ENCODE data around the gene PDE11A.

Gene PDE11A

DNA sequence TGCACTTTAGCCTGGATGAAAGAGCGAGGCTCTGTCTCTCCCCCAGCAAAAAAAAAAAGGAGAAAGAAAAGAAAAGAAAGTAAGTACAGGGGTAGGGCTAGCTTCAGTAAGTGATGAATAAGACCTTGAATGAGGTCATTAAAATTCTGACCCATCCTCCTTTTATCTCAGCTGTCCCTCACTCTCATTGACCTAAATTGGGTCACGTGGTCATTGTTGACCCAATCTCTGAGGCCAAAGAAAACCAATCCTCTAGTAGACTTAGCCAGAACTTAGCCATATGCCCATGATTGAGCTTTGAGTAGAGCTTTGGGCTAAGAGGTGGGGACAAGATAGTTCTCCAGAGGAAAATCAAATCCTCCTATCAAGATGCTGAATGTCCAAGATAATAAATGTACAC lies 149.3 kb downstream of the PDE11A start:
- DNase-seq (ENCODE audit: low read depth in 2 of 2), result no peak

DNA sequence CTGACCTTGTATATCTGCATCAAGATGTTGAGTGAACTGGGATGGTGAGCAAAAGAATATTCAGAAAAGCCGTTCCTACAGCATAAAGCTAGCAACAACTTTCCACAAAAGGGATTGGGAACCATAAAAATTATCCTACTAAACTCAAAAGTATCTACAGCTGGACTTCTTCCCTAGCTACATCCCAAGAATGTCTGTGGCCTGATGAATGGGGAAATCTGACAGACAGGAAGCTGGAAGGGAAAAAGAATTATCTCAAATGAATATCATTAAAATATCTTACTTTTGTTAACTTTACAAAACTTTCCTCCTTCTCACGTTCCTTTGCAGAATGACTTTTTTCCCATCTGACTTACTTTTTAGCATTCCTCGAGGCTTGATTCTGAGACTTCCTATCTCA lies 150.9 kb downstream of the PDE11A start:
- no peak for DNase-seq (ENCODE audit: low read depth in 2 of 2)

DNA sequence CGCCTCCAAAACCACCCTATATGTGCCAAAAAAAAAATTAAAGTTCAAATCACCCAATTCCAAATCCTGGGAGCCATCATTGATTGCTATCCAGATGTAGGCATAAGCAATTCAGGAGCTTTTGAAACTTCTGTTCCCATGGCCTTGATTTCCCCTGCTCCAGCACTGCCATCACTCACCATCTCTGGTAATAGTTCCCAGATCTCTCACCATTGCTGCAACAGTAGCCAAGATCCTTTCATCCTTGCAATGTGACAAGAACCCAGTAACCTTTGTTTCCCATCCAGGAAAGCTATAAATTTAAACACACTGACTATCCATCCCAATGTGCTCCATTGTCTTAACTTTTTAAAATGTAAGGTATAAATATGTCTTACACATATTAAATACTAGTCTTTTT lies 155.4 kb downstream of the PDE11A start:
- no peak for DNase-seq (ENCODE audit: low read depth in 2 of 2)

DNA sequence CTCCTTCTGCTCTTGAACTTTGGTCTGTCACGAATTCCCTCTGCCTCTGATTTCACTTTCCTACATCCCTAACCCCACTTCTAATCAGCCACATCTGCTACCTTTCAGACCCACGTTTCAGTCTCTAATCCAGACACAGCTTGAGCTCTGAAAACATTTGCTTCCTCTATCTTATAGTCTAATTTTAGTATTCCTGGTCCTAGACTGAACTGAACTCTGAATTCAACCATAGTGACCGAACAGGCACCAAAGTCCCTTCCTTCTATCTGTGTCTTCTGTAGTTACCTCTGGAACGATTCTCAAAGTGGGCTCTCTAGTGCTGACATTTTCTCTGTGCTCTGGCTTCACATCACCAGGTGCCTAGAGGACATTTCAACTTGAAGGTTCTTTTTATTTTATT lies 156.2 kb downstream of the PDE11A start:
- no peak for DNase-seq (ENCODE audit: low read depth in 2 of 2)

DNA sequence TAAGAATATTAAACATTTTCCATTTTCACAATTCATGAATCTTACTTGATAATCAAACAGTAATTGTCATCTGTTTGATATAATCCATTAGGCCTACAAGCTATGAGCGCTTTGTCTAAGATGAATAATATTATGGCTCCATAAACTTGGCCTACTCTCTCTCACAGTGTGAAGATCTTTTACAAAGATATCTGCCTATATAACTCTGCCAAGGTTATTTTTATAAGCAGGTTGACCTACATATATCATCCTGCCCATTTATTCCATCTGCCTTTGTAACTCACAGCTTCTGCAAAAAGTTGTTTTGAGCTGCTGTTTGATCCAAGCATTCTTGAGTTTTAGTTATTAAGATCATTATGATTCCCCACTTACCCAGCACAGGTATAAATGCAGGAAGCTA lies 158.3 kb downstream of the PDE11A start:
- DNase-seq (ENCODE audit: low read depth in 2 of 2), result no peak

DNA sequence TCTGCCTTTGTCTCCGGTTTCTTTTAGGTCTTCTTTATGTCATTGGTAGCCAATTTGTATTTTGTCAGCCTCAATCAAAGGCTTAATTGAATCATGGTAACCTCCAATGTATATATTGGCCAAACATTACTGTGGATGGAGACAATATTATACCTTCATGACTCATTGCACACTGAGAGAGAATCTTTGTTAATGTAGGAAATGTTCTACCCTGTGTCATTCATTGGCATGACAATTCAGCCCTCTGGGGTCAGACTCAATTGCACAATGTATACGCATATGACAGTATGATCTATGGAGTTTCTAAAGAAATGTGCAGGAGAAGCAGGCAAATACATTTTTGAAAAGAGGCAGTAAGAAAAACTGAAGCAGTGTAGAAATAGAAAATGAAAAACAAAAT lies 162.6 kb downstream of the PDE11A start:
- DNase-seq (ENCODE audit: low read depth in 2 of 2), result no peak

DNA sequence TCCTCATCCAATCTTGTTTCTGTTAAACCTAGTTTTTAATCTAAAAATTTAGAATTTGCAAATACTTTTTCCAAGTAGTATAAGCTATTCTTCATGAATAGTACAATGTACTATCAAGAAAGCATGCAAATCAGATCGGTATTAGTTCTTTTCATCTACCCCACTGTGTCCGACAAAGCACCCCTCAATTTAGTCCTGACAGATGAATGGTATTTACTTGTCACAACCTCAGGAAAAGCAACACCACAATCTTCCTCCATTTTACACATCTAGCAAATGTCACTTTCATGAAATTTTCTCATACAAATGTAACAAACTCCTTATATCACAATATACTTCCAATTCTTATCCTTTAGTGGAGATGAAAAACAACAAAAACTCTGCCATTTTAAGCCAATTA lies 163.8 kb downstream of the PDE11A start:
- no peak for DNase-seq (ENCODE audit: low read depth in 2 of 2)

DNA sequence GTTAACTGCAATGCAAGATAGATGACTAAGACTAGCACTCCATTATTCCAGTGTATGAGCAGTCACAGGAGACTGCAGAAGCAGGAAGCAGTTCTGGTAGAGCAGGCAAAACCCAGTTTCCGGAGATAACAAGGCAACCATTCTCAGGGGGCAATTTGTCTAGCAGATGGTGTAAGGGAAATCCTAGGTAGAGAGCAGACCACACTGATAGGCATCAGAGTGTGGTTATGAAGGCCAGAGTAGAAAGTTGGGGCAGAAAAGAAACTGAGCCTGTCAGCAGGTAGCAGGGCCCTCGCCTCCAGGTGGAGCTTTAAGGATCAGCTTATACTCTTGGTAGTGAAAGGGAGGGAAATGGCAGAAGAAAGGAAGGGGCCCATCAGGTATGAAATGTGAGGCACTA lies 164.4 kb downstream of the PDE11A start:
- no peak for DNase-seq (ENCODE audit: low read depth in 2 of 2)

DNA sequence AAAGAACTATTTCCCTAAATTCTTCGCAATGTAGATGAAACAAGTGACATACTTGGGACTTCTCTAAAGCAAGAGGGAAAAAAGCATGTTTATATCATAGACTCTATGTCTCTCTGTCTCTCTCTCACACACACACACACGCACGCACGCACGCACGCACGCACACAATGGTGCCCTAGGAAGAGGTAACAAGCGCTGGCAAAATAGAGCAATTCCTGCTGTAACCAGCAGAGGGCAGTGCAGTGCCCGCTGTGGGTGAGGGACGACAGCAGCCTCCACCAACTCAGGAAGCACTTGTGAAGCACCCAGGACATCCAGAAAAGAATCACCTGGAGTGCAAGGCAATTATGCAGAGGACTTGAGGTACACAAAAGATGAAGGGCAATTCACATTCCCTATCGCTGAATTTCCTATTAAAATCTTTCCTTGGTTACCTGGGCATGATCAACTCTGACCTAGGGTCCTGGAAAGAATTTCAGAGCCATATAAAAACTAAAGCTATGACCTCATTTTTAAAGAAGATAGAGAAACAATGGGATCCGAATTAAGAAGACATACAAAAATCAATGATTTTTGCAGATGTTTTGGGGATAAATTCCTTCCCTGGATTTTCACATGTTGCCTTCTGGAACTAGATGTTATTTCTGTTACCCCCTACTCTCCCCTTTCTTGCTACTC lies 166.4 kb downstream of the PDE11A start:
- DNase-seq (ENCODE audit: low read depth in 2 of 2), result peak; percentile 5

DNA sequence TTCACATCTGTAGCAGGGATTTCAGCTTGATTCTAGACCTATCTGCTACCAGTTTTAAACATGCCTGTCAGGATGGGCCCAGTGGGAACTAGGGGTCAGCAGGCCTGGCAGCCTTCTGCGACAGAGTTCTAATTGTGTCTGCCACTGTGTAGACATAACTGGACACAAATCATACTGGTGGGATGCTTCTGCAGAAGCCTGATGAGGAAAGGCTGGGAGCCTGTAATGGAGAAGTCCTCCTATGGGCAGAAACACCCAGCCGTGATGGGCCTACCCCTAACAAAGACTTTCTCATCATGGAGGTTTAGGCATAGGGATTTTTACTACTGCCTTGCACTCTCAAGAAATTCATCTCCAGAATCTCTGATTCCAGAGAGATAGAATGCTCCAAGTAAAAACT lies 166.9 kb downstream of the PDE11A start:
- no peak for DNase-seq (ENCODE audit: low read depth in 2 of 2)

DNA sequence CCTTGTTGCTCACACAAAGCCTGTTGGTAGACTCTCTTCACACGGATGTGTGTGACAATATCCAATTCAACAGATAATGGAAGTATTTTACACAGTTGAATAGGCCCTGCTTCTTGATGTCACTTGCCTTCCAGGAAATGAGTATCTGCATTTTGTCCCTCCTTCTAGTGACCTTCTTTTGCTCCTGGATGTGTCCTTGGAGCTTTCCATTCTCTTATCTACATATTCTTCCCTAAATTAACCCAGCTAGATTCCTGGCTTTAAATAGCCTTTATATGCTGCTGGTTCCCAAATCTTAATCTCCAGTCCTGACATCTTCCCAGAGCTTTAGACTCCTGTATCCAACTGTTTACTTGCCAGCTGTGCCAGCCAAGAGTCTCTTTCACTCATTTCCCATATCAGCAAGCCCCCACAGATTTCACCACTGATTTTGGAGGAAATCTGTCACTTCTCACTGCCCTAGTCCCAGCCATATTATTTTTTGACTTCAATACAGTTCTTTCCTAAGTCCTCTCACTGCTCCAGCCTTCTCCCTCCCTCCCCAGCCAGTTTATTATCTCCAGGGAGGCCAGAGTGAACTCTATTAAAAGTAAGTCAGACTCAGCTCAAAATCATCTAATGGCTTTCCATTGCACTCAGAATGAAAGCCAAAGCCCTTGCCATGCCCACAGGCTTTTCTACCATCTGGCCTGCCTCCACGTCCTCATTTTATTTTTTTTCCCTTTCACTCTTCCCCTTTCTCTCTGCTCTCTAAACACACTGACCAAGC lies 170.0 kb downstream of the PDE11A start:
- no peak for DNase-seq (ENCODE audit: low read depth in 2 of 2)

DNA sequence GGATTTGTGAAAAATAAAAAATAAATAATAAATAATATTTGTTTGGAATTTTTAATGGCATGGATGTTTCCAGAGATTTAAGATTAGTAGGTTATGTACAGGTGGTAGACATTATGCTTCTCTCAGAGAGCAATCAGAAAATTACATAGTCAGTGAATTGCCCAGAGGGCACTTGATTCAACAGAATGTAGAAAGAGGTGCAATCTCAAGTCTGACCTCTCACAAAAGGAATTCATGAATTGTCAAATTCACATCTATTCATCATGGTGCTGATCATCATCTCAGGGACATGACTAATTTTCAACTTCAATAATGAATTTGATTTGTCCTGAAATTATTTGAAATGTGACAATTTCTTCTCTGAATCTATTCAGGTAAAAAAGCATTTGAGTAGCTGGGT lies 172.5 kb downstream of the PDE11A start:
- DNase-seq (ENCODE audit: low read depth in 2 of 2), result no peak

DNA sequence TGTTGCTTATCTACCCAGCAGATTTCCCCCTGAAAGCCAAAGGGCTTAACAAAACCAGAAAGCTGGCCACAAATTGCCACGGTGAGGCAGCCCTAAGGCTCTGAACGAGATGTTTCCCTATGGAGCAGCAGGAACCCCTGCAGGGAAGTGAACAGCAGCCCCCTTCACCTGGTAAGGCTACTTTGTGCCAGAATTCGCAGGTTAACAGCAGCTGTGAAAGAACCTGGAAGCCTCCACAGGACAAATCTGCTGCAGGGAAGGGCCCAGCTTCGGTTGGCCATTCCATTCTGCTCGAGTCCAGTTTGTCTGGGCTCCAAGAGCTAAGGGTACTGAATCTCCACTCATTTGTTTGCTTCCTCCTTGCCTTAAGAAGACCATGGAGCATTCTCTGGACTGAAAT lies 175.3 kb downstream of the PDE11A start:
- DNase-seq (ENCODE audit: low read depth in 2 of 2), result no peak

DNA sequence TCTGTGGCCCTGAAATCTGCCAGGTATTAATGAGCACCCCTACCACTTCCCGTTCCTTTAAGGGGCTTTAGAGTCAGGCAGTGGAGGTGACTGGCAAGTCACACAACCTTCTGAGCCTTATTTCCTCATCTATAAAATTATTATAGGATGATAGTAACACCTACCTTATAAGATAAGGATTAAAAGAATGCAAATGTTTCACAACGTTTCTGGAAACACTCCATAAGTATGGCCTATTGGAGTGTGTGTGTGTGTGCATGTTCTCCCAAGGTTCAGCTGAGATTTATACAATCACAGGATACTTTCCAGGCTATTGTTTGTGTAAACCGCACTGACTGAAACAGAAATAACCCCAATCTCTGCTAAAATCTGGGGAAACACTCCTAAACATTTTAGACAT lies 176.0 kb downstream of the PDE11A start:
- no peak for DNase-seq (ENCODE audit: low read depth in 2 of 2)

DNA sequence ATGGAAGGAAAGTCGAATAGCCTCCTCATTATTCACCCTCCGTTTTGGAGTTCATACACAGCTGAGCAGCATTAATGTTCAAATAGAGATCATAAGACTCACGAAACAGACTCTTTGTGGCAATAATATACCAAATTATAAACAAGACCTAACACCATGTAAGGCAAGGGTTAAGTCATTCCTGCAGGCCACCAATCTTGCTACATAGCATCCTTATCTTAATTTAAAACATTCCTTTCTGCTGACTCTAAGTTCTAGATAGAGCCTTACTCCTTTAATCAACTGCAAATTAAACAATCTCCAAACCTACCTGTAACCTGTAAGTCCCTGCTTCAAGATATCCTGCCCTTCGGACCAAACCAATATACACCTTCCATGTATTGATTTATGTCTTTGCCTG lies 178.0 kb downstream of the PDE11A start:
- DNase-seq (ENCODE audit: low read depth in 2 of 2), result no peak

DNA sequence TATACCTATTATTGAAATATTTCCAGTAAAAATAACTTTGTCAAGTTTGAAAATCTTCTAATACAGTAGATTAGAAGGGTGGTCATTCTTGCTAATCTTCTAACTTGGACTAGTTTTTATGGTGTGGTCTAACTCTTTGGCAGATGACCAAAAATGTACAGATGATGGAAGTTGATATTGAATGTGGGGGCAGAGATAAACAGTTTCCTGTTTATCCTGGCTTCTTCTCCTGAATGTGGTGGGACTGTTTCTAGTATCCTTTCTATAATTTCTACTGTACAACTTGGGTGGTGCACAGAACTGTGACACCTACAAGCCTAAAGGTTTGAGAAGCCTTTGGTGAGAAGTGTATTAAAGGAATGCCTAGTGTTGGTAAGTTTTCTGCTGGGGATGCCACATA lies 178.7 kb downstream of the PDE11A start:
- no peak for DNase-seq (ENCODE audit: low read depth in 2 of 2)

DNA sequence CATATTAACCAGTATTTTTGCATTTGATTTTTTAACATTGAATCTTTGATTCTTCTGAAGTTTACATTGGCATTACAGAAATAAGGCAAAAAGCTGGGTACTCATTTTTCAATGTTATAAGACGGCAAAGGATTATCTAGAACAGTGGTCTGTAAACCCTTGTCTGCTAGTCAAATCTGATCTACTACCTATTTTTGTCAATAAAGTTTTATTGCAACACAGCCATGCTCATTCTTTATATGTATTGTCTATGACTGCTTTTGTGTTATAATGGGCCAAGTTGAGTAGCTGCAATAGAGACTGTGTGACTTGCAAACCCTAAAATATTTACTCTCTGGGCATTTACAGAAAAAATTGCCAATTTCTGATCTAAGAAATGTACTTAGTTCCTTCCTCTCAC lies 181.0 kb downstream of the PDE11A start:
- no peak for DNase-seq (ENCODE audit: low read depth in 2 of 2)

DNA sequence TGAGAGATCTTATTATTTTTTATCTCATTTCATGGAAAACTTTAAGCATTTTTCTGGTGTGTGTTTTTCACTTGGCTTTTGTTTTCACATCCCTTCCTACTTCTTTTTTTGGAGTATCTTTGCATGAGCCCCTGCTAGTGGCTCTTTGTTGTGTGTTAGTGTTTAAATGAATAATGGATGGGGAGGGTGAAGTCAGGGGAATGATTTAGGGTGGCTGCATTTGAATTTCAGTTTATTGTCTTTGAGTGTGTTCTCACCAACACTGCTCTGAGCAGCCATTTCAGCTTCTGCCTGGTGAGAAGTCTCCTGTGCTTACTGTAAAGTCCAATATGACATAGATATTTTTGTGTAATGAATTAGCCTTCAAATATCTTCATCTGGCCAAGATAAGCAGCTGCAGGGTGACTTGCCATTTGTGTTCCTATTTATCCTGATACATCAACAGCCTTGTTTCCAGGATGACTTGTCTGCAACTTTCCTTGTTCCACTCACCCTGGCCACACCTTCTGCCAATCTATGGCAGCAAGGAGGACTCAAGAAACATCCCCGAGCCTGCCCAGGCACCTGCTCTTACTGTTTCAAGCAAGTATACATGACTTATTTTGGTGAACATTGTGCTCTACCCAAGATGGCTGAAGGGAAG lies 182.6 kb downstream of the PDE11A start:
- no peak for DNase-seq (ENCODE audit: low read depth in 2 of 2)

DNA sequence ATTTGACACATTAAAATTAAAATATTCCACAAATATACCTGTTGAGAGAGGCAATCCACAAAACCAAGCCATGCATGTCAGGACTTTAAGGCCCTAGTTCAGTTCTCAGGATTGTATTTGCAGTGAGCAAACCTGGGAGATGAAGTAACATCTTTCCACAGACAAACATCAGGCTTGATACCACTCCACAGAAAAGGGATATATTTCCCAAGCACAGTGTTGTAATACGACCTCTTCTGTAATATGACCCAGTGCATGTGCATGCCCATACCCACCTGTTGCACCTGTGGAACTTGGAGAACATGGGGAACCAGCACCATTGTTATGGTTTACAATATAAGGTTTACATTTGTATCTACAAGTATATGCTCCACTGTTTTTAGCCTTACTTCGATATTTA lies 184.0 kb downstream of the PDE11A start:
- no peak for DNase-seq (ENCODE audit: low read depth in 2 of 2)

DNA sequence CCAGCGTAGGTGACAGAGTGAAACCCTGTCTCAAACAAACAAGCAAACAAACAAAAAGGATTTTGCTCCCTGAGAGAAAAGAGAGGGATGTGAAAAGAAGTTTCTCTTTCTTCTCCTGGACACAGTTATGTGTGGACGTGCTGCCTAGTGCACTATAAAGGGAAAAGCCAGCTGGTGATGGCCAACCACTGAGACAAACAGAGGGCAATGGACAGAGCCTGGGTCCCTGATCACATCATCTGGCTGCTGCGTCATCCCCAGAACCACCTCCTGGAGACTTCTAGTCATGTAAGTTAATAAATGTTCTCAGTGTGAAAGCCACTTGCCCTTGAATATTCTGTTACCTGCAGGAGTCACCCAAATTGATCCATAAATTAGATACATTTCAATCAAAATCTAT lies 184.9 kb downstream of the PDE11A start:
- DNase-seq (ENCODE audit: low read depth in 2 of 2), result no peak

DNA sequence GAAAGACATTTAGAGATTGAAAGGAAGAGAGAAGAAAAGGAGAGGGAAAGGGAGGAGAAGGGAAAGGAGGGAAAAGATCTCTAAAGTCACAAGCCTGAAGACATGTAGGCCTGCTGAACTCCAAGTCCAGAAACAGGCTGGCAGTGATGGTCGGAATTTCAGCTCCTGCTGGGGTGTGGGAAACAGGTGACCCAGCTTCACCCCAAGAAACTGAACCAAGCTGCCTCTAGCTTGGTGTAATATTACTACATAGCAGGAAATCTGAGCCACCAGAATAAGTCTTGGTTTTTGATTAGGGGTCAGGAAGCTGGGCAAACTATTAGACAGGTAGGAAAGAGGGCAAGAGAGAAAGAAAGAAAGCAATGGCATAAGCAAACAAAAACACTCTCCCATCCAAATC lies 185.8 kb downstream of the PDE11A start:
- DNase-seq (ENCODE audit: low read depth in 2 of 2), result no peak

DNA sequence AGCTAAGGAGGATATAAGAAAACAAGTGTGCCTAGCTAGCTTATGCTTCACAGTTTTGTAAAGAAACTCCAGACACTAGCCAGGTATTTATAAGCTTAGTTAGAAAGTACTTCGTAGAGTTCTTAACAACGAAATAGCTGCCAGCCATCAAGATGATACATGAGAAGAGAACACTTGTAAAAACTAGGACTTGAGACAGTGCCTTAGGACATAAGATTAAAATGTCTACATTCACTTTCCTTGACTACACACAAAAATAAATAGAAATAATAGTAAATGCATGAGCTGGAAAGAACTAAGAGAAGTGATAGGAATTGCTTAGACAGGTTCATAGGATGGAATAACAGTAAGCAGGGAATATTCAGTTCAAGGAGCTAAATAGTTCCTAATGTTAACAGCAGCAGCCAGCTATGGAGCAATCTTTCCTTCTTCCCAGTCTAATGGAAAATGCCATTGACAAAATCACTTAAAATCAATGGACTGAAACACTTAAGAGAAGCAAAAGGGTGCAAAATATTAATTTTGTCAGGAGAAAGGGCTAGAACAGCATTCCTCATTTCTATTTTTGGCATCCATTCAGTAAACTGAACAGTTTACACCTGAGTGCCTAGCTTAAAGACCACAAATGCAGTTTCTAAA lies 186.6 kb downstream of the PDE11A start:
- no peak for DNase-seq (ENCODE audit: low read depth in 2 of 2)

DNA sequence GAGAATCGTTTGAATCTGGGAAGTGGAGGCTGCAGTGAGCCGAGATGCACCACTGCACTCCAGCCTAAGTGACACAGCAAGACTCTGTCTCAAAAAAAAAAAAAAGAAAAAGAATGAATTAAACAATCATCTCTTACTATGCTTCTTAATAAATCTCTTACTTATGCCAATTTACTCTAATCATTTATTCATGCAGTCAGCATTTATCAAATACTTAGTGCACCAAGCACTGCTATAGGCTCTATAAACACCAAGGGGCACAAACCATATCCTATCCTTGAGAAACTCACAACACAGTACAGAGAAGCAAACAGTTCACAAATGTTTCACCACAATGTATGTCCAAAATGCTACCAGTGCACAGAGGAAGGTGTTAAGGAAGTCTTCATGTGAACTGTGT lies 189.4 kb downstream of the PDE11A start:
- DNase-seq (ENCODE audit: low read depth in 2 of 2), result no peak

All from stimulated activated CD8-positive, alpha-beta memory T cell treated with anti-CD3 and anti-CD28 coated beads, Interleukin-7, amount 100 ng/mL, for 1 hour (primary cell).